GM19099 (cell line): ENCODE results near the gene SLC38A1.

Experiments
- POLR2A ChIP-seq: IDR thresholded peaks from 3 replicates; pipeline ENCODE4 v1.6.1; 2011; ENCODE audit warnings: low read depth; ENCODE audit not compliant: insufficient read length; ENCODE audit errors: extremely low read depth

SLC38A1 gene

GRCh38 chr12:46207644-46208043 lies 61.2 kb downstream of the SLC38A1 start:
- no peak for TF ChIP-seq POLR2A

- no peak for TF ChIP-seq POLR2A
Measured at GRCh38 chr12:46206471-46206870, 62.4 kb downstream of the SLC38A1 start.

DNA sequence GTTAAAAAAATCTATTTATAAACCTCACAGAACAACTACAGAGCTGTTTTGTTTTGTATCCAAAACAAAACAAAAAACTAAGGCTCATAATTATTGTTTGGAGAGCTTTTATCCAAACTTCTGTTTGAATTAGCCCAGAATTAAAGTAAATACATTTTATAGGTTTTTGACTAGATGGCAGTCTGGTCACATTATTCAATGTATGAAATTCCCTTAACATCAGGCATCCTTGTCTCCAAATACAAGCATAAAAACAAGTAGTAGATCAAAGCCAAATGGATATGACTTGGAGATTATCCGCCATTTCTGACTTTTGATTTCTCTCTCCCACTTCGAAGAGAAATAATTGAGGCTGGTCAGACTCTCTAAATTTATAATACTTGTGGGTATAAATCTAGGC lies 63.5 kb downstream of the SLC38A1 start:
- no peak for TF ChIP-seq POLR2A

DNA sequence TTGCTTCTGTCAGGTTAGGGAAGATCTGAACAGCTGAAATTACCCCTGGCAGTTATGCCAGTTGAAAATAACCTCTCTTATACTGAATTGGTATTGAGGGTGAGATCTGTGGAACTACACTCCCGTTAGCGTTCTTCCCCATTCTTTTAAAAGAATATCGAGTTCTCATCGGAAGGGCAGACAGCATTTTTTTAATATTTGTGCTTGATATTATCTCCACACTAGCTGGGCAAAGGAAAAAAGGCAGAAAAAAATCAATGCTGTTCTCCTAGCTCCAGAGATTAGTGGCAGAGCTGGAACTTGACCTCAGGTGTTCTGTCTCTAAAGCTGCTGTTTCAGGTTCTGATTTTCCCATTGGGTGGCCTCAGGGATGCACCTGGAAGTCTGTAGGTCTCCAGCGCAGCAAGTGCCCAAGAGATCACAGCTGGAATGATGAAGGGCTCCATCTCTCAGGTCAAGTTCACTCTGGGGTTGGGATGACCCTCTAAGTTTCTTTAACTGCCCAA lies 67.5 kb downstream of the SLC38A1 start:
- TF ChIP-seq POLR2A = no peak

- no peak for TF ChIP-seq POLR2A
Measured at GRCh38 chr12:46200551-46200950, 68.3 kb downstream of the SLC38A1 start.

- no peak for TF ChIP-seq POLR2A
Measured at GRCh38 chr12:46198913-46199312, 69.9 kb downstream of the SLC38A1 start.

DNA sequence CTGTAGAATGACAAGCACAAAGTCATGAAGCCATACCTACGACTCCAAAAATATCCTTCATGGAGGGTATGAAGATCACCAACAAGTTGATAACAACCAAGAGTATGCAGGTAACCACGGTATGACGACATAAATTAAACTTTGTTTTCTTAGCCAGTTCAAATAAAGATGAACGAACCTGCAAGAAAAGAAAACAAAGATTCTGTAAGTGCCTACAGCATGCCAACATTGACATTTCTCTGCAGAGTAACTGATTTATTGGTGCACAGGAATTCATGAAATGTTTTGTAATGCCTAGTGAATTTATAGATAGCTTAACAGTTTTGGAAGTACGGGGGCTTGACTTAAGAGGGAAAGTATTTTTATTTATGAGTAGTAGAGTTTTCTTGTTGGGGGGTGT lies 71.0 kb downstream of the SLC38A1 start:
- no peak for TF ChIP-seq POLR2A

GRCh38 chr12:46188170-46188569 lies 80.7 kb downstream of the SLC38A1 start:
- no peak for TF ChIP-seq POLR2A

GRCh38 chr12:46187023-46187422 lies 81.8 kb downstream of the SLC38A1 start:
- TF ChIP-seq POLR2A = no peak

- TF ChIP-seq POLR2A = no peak
Measured at GRCh38 chr12:46186088-46186487, 82.8 kb downstream of the SLC38A1 start.

- TF ChIP-seq POLR2A = no peak
Measured at GRCh38 chr12:46185686-46186085, 83.2 kb downstream of the SLC38A1 start.

GRCh38 chr12:46184798-46185595 lies 83.8 kb downstream of the SLC38A1 start:
- TF ChIP-seq POLR2A = no peak

GRCh38 chr12:46183112-46183511 lies 85.7 kb downstream of the SLC38A1 start:
- TF ChIP-seq POLR2A = no peak

DNA sequence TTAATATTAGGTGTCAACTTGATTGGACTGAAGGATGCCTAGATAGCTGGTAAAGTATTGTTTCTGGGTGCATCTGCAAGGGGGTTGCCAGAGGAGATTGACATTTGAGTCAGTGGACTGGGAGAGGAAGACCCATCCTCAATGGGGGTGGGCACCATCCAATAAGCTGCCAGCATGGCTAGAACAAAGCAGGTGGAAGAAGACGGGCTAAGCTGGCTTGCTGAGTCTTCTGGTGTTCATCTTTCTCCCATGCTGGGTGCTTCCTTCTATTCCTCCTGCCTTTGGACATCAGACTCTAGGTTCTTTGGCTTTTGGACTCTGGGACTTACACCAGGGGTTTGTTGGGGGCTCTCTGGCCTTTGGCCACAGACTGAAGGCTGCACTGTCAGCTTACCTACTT lies 87.4 kb downstream of the SLC38A1 start:
- no peak for TF ChIP-seq POLR2A

- TF ChIP-seq POLR2A = no peak
Measured at GRCh38 chr12:46179693-46180452, 89.0 kb downstream of the SLC38A1 start.
